HG03521 (cell line): ENCODE data around the gene ARNT2.

Experiments
- ATAC-seq: cut with Tn5 transposase; IDR thresholded peaks from one replicate; pipeline ENCODE4 v1.9.1; 2021; ENCODE audit warnings: mild to moderate bottlenecking, moderate library complexity; ENCODE audit not compliant: unreplicated experiment

ARNT2 gene

DNA sequence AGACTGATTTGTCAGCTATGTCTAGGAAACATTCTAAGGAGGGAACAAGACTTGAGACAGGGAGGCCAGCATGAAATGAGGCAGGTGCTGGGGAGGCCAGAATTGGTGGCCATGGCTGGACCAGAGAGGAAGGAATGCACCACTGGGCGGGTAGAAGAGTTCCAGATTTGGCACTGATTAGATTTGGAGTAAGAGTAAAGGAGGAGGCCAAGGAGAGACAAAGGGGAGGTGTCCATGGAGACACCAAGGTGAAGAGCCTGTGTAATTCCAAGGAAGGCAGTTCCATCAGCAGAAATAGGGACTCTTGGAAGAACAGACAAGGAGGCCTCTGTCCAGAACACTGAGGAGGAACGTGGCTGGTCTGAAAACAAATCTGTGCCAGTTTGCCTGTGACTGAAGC is 1.8 kb downstream of the ARNT2 start:
- no peak for ATAC-seq

DNA sequence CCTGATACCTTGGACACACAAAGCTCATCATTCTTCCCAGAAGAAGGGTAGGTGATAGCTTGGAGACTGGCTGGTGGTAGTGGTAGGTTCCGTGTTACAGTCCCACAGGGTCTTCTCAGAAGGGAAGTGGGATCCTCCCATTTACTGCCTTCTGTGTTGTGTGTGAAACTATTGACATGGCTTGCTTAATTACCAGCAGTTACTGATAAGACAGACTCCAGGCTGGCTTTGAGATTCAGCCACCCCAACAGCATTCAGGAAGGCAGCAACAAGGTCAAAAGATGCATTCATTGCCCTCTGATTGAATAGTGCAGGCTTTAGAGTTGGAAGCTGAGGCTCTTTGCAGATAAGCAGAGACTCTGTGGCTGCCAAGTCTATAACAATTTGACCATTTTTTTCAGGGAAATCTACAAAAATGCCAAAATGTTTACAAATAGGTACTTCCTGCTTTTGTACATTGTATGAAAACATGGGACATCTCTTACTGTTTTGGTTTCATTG is 7.7 kb downstream of the ARNT2 start:
- ATAC-seq, result no peak

DNA sequence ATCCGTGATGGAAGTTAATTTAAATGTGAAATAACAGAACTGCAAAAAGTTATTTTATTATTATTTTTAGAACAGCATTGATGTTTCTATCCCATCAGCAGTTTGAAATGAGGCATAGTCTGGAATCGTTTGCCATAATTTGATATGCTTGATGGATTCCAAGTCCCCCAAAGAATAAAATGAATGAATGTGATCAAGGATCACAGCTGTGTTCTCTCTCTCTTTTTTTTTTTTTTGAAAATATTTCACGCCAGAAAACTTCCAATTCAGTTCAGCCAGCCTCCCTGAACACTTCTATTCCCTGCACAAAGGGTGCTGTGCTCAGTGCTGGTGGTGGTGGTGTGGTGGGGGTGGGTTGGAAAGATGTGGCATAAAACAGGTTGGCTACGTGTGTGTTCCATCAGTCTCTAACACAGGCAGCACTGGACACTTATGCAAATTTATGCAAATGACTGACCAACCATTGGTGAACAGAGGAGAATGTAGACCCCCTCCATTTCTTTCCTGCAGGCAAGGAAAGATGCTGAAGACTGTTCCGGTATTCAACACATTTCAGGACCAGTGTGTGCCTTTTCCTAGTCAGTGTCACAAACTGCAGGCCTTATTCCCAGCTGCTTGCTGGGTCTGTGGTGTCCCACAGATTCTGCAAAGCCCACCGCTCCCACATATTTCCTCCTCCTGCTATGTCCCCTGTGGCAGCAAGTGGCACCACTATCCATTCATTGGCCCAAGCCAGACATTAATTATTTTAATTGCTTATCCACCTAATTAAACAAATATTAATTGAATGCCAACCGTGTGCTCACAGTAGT is 10.6 kb downstream of the ARNT2 start:
- no peak for ATAC-seq

DNA sequence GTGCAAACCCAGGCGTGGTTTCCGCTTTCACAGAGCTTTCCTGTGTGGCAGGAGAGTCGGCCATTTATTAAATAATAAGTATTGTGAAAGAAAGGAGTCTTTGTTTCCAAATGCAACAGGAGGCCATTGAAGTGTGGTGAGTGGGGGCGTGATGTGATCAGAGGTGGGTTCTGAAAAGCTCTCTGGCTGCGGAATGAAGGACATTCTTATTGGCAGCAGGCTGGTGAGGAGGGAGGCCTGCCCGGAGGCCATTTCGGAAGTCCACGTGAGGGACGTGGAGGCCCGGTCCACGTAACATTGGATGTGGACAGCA is 11.1 kb downstream of the ARNT2 start:
- ATAC-seq, result no peak

DNA sequence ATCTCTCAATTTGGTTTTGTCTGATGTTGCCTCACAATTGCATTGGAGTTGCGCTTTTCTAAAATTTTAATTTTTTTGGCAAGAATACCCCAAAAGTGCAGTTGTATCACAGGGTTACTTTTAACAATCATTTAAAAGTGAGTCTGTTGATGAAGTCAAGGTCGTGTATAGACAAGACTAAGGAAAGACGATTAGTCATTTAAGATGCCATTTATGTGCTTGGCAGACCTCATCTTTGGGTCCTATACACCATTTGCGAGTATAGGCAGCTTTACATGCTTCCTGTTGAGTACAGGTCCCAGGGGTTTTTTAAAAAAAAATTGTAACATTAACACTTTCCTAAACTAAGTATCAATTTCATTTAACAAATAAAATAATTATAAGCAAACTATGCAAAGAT is 12.5 kb downstream of the ARNT2 start:
- ATAC-seq, result no peak

DNA sequence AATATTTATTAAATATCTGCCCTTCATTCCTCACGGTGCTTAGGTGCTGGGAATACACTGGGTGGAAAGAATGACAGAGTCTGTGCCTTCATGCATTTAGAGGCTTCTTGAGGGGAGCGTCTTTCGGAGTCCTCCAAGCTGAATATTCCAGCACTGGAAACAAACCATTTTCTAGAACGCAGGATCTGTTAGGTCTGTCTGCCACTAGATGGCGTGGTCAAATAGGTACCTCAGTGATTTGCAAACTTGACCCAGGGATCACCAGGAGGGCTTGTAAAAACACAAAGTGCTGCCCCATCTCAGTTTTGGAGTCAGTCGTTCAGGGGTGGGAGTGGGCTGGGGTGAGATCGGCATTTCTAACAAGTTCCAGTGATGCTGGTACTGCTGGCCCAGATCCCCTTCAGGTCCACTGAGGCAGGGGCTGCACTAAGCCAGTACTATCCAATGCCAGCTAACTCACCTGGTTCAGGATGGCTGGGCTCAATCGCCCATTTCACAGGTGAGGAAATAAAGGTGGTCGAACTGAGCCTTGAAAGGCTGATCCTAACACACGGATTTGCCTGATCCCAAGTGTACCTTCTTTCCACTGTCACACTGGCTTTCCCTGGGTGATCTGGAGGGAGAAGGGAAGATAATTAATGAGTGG is 14.8 kb downstream of the ARNT2 start:
- no peak for ATAC-seq

DNA sequence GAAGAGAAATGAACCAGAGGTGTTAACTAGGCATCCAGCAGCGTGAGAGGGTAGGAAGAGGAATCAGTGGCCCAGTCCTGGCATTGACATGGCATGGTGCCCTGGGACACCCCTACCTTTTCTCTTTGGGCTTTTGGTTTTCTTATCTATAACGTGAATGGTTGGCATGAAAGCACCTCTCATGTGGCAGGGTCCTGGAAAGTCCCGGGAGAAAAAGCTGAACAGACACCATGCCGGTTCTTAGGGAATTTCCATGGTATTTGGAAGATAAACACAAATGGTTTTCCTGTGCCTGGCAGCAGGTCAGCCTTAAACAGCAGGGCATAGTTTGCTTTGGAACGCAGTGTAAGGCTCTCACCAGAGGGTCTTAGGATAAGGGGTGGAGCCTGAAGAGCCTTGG is 15.4 kb downstream of the ARNT2 start:
- no peak for ATAC-seq

DNA sequence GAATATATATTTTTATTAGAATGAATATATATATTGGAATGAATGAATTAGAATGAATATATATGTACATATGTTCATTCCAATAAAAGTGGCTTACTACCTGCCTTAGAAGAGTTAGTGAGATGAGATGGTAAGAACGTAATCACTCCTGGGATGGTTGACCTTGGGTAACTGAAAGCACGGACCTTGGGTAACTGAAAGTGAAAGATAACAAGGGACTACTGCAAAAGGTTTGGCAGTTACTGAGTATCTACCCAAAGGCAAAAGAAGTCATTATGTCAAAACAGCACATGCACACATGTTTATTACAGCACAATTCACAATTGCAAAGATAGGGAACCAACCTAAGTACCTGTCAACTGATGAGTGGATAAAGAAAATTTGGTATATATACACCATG is 16.5 kb downstream of the ARNT2 start:
- ATAC-seq, result no peak

DNA sequence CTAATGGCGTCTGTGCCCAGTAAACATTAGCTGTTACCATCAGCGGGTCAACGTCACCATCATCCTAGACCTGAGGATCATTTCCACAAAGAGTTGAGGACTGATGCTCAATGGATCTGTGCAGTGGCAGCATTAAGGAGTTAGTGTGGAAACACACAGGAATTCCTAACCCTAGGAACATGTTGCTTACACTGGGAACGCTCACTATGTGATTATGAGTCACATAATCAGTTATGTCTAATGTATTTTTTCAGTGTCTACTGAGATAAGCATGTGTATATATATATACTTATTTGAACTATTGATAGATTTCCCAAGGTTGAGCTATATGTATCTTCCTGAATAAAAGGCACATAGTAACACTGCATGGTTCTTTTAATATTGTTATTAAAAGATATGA is 19.0 kb downstream of the ARNT2 start:
- ATAC-seq, result no peak

DNA sequence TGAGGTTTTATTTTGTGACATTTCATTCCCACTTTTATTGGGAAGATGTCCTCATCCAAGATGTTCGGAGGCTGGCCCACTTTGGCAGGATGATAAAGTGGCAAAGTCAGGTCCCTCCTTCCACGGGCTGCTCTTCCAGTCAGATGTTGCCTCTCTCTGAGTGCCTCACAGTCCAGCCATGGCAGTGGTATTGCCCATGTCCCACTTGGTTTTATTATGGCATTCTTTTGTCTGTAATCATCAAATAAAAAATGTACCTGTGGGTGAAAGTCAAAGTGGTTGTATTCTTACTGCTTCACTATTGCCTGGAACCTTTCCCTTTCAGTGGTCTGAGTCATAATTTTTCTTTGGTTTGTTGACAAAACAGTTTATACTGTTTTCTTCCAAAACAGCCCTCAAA is 20.2 kb downstream of the ARNT2 start:
- ATAC-seq, result no peak

DNA sequence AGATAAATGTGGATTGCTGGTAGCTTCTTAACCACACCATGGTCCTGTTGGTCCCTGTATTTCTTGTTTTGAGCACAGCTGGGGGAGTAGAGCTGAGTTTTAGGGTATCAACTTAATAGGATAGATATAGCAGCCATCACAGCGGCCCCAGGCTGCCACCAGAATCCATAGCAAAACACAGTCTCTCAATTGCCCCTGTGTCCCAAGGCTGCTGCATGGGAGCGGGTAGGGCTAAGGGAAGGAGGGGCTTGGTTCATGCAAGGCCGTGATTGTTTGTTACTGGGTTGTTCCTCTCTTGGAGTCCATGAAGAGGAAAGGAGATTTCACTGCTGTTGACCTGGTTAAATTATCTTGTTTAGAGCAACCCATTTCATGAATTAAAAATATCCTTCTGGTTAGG is 22.1 kb downstream of the ARNT2 start:
- no peak for ATAC-seq

DNA sequence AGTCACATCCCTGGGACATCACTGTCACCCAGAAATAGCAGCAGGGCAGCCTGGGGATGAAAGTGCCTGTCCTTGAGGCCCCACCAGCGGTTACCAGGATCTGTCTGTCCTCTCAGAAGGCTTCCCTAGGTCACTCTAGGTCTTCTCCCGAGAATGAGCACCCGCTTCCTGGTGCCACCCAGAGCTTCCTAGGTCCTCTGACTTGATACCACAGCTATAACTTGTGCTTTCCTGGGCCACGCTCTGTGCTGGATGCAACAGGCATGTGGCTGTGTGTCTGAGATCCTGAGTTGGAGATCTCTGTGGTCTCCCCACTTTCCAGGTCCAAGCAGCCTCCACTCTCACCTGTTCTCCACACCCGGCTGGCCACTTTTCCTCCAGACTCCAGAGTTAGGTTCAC is 25.8 kb downstream of the ARNT2 start:
- no peak for ATAC-seq

DNA sequence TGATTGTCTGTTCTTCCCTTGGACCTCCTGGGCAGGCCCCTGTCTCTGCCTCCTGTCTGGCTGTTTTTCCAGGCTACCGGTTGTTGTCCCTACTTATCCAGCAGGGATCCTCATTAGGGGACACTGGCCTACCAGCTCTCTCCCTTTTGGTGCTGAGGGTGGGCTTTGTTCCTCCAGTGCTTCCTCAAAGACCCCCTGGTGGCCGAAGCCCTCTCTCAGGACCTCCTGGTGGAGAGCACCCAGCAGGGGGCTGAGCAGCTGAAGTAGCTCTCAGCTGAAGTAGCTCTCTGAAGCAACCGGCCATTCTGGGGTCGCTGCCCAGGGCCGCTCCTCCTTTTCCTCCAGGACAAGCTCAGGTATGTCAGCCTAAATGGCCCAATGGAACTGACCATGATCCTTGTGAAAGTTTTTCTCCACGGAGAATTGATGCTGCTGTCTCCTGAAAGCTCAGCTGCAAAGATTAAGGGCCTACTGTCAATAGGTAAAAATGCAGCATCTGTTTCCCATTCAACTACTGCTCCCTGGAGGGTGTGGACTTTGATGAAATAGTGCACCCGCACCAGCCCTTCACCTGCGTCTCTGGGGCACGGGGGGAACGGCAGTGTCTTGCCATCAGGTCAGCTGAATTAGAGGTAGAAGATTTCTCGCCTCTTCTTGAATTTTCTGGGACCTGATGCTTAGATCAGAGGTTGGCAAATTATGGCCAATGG is 27.6 kb downstream of the ARNT2 start:
- no peak for ATAC-seq

DNA sequence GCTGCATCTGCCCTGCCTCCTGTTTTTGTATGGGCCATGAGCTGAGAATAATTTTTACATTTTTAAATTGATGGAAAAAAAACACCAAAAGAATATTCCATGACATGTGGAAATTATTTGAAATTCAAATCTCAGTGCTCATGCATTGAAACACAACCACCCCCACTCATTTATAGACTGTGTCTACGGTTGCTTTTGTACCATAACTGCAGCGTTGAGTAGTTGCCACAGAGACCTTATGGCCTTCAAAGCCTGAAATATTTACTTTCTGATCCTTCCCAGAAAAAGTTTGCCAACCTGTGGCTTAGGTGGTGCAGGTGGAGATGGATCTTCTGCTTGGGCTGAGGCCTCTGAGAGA is 28.1 kb downstream of the ARNT2 start:
- ATAC-seq, result no peak

DNA sequence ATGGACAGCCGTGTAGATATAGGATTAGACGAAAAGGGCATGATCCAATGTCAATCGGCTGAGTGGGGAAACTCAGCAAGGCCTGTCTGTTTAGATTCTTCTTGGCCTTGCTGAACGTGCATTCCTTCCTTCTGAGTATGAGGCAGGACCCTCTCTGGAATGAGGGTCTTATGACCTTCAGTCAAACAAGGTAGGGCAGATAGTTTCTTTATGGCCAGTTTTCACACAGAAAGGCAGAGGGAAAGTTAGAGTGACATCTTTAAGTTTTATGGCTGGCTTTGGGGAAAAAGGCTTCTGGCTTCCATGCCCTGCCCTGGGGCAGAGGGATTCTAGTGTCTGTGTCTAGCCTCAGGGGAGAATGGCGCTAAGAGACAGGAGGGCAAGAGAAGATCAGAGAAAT is 29.7 kb downstream of the ARNT2 start:
- ATAC-seq, result no peak

DNA sequence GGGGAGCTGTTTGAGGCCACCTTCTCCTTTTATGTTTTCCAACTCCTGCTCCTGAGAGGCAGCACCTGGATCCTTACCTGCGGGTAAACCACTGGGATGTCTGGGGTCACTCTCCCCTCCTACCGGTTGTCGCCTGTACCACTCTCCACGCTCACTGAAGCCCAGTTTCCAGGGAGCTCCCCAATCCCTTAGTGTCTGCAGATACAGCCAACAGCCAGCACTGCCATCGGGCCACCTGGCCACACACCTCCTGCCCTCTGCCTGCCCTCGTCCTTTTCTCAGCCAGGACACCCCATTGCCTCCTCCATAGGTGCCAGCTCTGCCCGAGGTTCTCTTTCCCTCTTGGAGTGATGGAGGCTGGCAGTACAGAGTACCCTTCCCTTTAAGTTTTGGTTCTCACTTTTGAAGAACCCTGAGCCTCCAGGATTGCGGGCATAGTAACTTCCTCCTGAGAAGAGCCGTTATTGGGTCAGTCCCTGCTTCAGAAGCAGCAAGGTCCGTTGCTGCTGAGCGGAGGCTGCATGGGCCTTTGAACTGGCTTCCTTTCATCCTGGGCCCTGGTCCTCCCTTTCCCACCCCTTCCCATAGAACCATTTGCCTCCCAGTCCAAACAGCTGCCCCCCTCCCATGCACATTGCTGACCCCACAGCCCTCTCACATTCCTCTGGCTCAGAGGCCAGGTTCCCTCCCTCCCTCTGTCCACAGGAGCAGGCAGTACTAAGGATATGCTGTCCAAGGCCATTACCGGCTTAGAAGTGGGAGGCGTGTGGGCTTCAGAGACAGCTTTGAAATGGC is 30.9 kb downstream of the ARNT2 start:
- no peak for ATAC-seq

DNA sequence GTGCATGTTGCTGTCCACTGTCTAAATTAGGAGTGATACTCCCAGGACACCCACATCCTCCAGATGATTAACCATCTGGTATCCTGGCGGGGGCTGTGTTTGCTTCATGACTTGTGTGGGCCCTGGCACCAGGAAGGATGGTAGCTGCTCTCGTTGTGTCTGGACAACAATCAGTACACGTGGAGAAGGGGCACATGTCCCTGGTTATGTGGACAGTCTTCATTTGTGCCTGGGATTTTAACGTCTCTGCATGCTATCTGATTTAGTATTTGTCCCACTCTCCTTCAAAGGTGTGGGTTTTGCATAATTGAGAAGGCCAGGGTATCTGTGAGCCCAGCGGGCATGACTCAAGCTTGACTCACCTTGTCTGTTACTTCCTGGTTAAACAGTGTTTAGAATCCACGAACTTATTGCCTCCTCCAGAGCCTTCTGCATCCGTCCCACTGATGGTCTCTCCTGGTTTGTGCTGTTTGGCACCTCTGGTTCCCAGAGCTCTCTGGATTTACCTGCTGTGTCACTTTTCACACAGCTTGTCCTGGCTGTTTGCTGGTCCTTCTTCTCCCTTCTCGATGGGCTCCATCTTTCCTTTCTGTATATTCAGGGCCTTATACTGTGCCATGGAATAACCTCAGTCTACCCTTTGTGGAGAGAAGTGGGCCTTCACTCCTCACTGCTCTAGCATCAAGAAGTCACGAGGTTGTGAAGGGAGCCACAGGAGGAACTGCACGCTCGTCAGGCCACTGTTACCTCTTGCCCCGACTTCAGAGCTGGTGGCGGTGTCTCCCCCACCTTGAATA is 32.5 kb downstream of the ARNT2 start:
- no peak for ATAC-seq

DNA sequence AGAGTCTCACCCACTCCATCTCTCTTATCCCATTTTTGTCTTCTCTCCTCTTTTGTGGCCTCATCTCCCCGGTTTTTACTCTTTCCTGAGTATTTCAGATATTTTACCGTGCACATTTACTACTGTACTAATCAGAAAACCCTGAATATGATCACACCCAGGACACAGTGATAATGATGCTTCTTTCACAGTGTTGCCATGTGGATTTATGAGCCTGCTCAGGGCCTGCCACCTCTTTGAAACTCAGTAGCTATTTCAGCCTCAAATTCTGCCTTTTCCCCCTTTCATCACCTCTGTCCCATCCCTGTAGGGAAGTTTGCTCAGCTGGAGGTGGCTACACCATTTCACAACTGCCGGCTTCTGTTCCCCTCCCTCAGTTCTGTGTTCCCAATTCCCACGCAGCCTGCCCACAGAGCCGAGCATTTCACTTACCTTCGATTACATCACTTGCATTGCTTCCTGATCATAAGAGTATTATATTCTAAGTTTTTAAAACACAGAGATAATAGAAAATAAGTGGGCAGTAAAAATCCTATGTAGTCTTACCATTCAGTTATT is 33.2 kb downstream of the ARNT2 start:
- ATAC-seq, result no peak

DNA sequence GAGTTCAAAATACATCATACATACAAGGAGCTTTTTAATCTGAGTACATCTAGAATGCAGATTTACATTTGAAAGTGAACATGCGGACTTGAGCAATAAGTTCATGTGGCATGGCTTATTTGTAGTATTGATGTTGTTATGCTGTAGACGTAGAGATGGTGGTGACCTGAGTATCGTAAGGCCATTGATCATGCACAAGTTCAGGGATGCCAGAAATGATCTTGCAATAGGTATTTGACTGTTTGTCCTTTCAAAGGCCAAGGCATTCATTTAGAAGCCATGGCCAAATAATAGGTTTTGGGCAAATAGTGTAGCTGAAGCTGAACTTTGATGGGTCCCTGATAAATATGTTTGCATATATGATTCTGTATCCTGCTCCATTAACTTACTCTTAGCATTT is 35.0 kb downstream of the ARNT2 start:
- no peak for ATAC-seq

DNA sequence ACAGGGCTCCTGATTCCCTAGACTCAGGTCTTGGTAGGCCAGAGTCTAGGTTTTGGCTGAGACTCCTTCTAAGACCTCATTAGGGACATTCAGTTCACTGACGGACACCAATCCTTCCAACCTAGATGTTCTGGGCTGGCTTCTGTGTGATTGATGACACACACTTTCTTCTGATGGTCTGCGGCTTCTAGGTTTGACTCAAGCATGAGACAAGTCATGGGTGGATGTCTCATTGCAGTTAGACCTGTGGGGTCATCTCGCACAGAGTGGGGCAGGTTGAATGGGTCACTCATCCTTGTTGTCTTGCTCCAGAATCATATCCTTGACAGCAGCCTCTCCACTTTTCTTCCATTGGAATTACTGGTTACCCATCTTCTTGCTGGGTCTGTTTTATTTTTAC is 35.8 kb downstream of the ARNT2 start:
- no peak for ATAC-seq
